SIG-M5 treated with dmso at 0.1 percent for 504 hours (cell line): Measurements from ENCODE around the gene SPTBN2.
A peak's percentile ranks its signal among the peaks of the same experiment; 100 is the strongest.

ENCODE experiments used
- DNase-seq: peaks from one replicate; lab custom pipeline; 2025; ENCODE audit not compliant: unreplicated experiment; lab: John Stamatoyannopoulos, UW

The SPTBN2 gene

GRCh38 chr11:66728693-66729385, at the start of gene SPTBN2:
Gene SPTBN2, minus strand, starts transcription at chr11:66729216. Its CDS starts 7,976 bp downstream, at chr11:66721240.
- no peak for DNase-seq

GRCh38 chr11:66768818-66769217, 39.8 kb upstream of the SPTBN2 start:
- DNase-seq, result no peak

DNA sequence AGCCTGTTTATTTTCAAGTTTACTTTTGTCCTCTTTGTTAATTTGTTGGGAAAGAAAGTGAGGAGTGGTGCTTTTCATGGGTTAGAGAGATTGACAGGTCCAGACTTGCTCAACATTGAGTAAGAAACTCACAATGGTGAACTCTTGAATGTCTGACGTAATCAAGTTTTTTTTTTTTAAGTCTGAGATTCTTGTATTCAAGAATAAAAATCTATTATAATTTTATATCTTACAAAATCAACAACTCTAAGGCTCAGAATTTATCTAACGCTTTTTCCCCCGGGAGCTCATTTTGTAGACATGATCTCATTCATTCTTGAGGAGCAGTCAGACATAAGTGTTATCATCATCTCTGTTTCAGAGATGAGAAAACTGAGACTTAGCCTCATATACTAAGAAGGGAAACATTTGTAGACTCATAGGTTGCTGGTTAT, 39.1 kb upstream of the SPTBN2 start:
- DNase-seq, result peak; percentile 75

DNA sequence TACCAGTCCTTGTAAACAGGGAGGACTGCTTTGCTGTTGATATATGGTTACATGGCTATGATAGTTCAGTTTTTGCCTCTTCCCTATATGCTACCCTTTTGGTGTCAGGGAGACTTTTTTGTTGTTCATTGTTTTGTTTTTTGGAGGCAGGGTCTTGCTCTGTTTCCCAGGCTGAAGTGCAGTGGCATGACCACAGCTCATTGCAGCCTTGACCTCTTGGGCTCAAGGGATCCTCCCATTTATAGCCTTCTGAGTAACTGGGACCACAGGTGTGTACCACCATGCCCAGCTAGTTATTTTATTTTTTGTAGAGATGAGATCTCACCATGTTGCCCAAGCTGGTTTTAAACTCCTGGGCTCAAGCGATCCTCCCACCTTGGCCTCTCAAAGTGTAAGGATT, 38.6 kb upstream of the SPTBN2 start:
- no peak for DNase-seq

GRCh38 chr11:66766681-66767080, 37.7 kb upstream of the SPTBN2 start:
- no peak for DNase-seq

DNA sequence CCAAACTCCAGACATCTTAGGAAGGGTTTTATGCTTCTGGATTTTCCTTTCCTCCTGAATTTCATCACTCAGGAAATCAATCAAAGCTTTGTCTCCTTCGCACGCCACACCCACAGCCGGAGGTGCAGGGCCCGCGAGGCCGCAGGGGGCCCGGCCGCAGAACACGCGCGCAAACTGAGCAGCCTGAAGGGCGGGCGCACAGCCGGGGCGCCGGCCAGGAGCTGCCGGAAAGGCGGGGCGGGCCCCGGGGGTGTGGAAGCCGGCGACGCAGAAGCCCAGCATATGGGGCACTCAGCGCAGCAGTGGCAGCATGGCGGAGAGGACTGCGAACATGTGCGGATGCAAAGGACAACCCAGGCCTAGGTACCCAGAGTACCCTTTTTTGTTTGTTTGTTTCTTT, 33.1 kb upstream of the SPTBN2 start:
- no peak for DNase-seq

DNA sequence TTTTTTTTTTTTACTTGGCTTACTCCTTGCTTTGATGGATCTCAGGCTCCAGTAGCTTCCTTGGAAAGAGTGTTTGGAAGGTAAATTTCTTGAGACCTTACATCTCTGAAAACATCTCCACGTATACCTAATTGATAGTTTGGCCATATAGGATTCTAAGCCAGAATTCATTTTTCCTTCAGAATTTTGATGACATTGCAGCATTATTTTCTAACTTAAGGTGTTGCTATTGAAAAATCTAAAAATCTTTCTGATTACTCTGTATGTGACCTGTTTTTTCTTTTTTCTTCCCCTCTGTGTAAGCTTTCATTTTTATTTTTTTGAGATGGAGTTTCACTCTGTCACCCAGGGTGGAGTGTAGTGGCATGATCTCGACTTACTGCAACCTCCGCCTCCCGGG, 23.1 kb upstream of the SPTBN2 start:
- no peak for DNase-seq

GRCh38 chr11:66749091-66749490, 20.1 kb upstream of the SPTBN2 start:
- peak; percentile 68 for DNase-seq

DNA sequence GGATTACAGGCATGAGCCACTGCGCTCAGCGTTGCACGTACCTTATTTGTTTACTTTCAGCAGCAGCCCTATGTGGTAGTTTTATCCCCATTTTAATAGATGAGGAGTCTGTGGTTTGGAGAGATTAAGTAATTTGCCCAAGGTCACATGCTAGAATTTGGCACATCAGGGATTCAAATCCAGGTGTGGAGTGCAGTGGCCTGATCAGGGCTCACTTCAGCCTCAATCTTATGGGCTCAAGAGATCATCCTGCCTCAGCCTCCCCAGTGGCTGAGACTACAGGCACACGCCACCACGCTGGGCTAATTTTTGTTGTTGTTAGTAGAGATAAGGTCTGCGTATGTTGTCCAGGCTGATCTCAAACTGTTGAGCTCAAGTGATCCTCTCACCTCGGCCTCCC, 18.5 kb upstream of the SPTBN2 start:
- no peak for DNase-seq

GRCh38 chr11:66745356-66746235, 16.6 kb upstream of the SPTBN2 start:
- no peak for DNase-seq

DNA sequence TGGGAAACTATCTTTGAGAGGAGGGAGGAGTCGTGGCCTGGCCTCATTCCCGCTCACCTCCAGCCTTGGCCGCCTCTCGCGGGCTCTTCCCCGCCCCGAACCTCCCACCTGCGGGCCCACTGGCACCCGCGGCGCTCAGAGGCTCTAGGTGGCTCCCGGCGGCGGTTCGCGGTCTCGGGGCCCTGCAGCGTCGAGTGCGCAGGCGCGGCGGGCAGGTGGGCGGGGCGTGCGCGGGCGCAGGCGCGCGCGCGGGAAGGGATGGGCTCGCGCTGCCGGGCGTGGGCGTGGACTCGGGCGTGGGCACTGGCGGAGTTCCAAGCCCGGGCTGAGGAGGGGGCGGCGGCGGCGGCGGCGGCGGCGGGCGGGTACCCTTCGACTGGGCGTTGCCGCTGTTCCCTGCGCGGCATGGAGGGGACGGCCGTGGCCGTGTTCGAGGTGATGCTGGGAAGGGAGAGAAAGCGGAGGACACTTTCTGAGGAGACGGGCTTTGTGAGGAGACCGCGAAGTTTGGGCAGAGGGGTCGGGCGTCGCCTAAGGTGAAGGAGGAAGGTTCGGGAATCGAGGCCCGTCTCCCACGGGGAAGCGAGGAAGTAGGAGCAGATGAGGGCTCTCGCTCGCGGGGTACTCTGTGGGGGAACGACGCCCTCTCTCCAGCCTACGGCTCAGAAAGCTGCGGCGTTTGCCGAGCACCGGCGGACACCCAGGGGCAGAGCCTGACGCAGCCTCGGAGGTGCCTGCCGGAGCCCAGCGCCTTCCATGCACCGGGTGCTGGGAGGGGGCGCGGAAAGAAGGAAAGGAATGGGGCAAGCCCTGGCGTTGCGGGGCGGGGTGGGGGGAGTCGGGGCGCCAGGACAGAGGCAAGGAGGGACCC, 15.7 kb upstream of the SPTBN2 start:
- DNase-seq, result peak; percentile 67

GRCh38 chr11:66743271-66743968, 14.4 kb upstream of the SPTBN2 start:
- no peak for DNase-seq

GRCh38 chr11:66741153-66741552, 12.1 kb upstream of the SPTBN2 start:
- DNase-seq, result no peak

DNA sequence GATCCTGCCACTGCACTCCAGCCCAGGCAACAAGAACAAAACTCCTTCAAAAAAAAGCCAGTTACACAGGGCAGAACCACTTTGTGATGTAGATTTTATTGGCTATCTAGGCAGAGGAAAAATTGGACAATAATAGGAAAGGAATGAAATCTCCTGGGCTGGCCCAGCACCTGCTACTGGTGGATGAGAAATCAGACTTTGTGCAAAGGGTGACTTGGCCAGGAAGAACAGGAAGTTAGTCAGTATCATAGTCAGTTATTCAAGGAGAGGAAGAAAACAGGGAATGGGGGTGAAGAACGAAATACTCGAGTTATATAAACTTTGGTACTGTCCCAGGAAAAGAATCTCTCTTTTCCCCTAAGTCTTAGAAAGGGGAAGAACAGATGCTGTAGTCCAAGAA, 11.0 kb upstream of the SPTBN2 start:
- DNase-seq, result no peak

- DNase-seq, result no peak
Measured at GRCh38 chr11:66734215-66734614, 5.2 kb upstream of the SPTBN2 start.

GRCh38 chr11:66729447-66729846, 431 bp upstream of the SPTBN2 start:
- no peak for DNase-seq

DNA sequence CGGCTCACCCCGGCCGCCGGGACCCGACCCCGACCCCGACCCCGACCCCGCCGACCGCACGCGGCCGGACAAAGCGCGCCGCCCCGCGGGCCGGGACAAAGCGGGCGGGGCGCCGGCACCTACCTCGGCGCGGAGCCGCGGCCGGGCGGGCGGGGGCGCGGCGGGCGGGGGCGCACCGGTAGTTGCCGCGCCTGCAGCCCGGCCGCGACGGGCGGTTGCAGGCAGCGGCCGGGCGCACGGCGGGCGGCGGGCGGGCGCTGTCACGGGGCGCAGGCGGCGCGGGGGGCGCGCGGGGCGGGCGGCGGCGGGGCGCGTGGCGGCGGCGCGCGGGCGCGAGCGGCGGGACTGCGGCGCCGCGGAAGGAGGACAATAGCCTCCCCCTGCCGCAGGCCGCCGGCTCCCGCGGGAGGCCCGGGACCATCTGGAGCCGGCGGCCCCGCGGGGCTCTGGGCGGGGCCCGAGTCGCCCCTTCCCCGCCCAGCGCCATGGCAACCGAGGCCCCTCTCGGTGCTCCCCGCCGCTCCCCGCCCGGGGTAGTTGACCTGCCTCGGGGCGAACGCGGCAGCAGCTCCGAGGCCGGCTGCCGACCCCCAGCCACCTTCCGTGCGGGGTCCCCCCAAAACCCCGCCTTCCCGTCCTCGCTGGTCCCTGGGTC, 851 bp downstream of the SPTBN2 start:
- DNase-seq, result no peak

- no peak for DNase-seq
Measured at GRCh38 chr11:66727282-66728037, 1.6 kb downstream of the SPTBN2 start.

DNA sequence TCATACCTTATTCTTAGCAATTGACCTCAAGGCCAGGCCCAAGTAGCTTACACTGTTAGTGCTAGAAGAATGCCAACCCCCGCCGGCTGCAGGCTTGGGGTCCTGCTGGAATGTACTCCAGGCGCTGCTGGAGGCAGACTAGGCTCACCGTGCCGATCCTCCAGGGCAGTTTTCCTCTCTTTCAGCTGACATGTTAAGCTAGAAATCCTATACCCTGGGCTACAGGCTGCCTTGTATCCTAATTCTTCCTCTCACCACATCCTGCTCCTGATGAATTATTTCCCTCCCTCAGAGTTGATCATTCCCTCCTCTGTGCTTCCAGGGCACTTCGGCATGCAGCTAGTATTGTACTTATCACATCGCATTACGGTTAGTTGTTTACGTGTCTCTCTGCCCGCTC, 3.4 kb downstream of the SPTBN2 start:
- no peak for DNase-seq

DNA sequence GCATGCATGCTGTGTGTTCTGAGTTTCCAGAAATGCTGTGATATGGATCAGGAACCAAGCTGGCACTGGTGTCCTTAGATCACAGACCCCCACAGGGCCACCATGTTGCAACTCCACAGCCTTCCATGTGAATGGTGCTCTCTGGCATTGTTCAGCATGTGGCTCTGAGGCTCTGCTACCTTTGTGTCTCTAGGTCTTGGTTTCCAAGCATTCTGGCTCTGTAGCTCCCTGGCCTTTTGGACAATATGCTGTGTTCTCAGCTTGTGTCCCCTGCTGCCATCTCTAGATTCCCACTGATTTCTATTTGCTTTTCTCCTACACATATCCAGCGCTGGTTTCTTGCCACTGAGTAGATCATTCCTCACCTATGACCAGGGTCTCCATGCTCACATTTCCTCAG, 3.9 kb downstream of the SPTBN2 start:
- DNase-seq, result no peak
